K562 (cell line): ENCODE data around the gene C19orf67.

ENCODE experiments used
- EP300 ChIP-seq: IDR thresholded peaks from 2 replicates; pipeline ENCODE4 v1.6.1; 2012; ENCODE audit warnings: low read length, improper control_type of control experiment
- FOSL1 ChIP-seq: fragments of 200-800 bp; sonication (Bioruptor generic); conservative IDR thresholded peaks from 2 replicates; pipeline ENCODE4 v1.6.1; 2016; ENCODE audit warnings: missing genetic modification characterization, missing compliant biosample characterization
- TGIF2 ChIP-seq: sonication (generic); formaldehyde crosslinking; IDR thresholded peaks from 2 replicates; pipeline ENCODE4 v1.8.1; 2022; ENCODE audit warnings: mild to moderate bottlenecking, missing genetic modification reagents, moderate library complexity
- TF ChIP-seq, protein P1 (sequence below): sonication (generic); formaldehyde crosslinking; IDR thresholded peaks from 2 replicates; pipeline ENCODE4 v1.9.0; 2022; ENCODE audit warnings: mild to moderate bottlenecking, missing genetic modification reagents
- TF ChIP-seq, protein P2 (sequence below), 3 experiments: IDR thresholded peaks in 2 of 3; conservative IDR thresholded peaks in 1 of 3; 2 replicates each; pipeline ENCODE4 v1.5.1; 2011 to 2012; ENCODE audit warnings: low read length in 3 of 3, mild to moderate bottlenecking in 3 of 3, control low read depth in 2 of 3, improper control_type of control experiment in 1 of 3, inconsistent platforms in 1 of 3, low read depth in 1 of 3, mixed read lengths in 1 of 3, moderate library complexity in 1 of 3; ENCODE audit not compliant: insufficient read depth in 2 of 3
- TF ChIP-seq, protein P3 (sequence below): fragments of 450-650 bp; formaldehyde crosslinking; IDR thresholded peaks from 2 replicates; pipeline ENCODE4 v1.4.0; 2022; ENCODE audit warnings: missing genetic modification characterization
- TF ChIP-seq, protein P4 (sequence below): fragments of 450-650 bp; conservative IDR thresholded peaks from 2 replicates; pipeline ENCODE4 v1.6.1; 2016; ENCODE audit warnings: missing genetic modification characterization, low read depth, mild to moderate bottlenecking, control low read depth, missing compliant biosample characterization

DNA sequence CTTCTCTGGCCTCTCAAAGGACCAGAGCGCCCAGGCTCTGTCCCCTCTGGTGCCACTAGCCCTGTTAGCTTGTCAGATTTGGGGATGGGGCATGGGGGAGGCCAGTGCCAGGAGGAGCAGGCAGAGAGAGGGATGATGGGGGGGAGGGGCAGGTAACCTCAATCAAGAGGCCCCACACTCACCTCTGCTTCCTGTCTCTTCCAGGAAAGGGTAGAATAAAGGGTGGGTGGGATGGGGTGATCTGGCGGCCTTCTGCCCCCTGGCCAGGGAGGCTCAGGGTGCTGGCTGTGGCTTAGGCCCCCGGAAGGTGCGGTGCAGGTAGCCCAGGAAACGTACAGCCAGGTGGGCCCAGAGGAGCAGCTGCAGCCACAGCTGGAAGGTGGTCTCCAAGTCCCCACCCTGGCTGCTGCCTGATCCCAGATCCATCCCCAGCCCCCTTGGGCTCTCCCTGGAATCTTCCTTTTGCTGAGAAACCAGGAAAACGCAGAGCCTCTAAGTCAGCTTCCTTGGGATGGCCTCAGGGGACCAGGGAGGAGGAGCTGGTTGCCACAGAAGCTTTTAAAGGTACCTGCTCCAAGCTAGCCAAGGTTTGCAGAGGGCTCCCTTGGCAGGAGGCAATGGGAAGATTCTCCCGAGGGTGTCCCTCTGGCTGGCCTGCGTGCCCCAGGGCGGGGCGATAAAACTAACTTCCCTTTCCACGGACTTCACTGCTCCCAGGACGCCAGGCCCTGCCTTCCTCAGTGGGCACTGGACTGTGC, 26.6 kb upstream of the C19orf67 start:
- TF ChIP-seq EP300 (no peak), FOSL1 (tag) (no peak), TGIF2 (no peak)
- TF ChIP-seq, protein P1, sequence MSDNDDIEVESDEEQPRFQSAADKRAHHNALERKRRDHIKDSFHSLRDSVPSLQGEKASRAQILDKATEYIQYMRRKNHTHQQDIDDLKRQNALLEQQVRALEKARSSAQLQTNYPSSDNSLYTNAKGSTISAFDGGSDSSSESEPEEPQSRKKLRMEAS (CRISPR knock-in tag), result no peak
- TF ChIP-seq, protein P2, sequence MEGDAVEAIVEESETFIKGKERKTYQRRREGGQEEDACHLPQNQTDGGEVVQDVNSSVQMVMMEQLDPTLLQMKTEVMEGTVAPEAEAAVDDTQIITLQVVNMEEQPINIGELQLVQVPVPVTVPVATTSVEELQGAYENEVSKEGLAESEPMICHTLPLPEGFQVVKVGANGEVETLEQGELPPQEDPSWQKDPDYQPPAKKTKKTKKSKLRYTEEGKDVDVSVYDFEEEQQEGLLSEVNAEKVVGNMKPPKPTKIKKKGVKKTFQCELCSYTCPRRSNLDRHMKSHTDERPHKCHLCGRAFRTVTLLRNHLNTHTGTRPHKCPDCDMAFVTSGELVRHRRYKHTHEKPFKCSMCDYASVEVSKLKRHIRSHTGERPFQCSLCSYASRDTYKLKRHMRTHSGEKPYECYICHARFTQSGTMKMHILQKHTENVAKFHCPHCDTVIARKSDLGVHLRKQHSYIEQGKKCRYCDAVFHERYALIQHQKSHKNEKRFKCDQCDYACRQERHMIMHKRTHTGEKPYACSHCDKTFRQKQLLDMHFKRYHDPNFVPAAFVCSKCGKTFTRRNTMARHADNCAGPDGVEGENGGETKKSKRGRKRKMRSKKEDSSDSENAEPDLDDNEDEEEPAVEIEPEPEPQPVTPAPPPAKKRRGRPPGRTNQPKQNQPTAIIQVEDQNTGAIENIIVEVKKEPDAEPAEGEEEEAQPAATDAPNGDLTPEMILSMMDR (IDR thresholded peaks at IDR 0.05 in 2 of 3, conservative IDR thresholded peaks at IDR 0.05 in 1 of 3; ENCODE audit: insufficient read depth in 2 of 3, low read depth in 1 of 3, low read length in 3 of 3), result no peak
- TF ChIP-seq, protein P3, sequence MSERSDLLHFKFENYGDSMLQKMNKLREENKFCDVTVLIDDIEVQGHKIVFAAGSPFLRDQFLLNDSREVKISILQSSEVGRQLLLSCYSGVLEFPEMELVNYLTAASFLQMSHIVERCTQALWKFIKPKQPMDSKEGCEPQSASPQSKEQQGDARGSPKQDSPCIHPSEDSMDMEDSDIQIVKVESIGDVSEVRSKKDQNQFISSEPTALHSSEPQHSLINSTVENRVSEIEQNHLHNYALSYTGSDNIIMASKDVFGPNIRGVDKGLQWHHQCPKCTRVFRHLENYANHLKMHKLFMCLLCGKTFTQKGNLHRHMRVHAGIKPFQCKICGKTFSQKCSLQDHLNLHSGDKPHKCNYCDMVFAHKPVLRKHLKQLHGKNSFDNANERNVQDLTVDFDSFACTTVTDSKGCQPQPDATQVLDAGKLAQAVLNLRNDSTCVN (CRISPR knock-in tag), result no peak
- TF ChIP-seq, protein P4, sequence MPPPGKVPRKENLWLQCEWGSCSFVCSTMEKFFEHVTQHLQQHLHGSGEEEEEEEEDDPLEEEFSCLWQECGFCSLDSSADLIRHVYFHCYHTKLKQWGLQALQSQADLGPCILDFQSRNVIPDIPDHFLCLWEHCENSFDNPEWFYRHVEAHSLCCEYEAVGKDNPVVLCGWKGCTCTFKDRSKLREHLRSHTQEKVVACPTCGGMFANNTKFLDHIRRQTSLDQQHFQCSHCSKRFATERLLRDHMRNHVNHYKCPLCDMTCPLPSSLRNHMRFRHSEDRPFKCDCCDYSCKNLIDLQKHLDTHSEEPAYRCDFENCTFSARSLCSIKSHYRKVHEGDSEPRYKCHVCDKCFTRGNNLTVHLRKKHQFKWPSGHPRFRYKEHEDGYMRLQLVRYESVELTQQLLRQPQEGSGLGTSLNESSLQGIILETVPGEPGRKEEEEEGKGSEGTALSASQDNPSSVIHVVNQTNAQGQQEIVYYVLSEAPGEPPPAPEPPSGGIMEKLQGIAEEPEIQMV (tag), result no peak
